ENCODE results near the gene AKAP8. TPM values are rescaled to one million over a fixed set of nuclear protein-coding genes. Genes with fewer than 3 reads are reported as not detected.
A peak's percentile ranks its signal among the peaks of the same experiment; 100 is the strongest.
"Not testable (repeated sequence)": the region's sequence is repeated elsewhere in the genome, so short reads cannot be mapped to it uniquely, and the experiment has no call there.

AKAP8 gene
- total RNA-seq, 1 experiment from 2014 or later: 29.6 TPM

DNA sequence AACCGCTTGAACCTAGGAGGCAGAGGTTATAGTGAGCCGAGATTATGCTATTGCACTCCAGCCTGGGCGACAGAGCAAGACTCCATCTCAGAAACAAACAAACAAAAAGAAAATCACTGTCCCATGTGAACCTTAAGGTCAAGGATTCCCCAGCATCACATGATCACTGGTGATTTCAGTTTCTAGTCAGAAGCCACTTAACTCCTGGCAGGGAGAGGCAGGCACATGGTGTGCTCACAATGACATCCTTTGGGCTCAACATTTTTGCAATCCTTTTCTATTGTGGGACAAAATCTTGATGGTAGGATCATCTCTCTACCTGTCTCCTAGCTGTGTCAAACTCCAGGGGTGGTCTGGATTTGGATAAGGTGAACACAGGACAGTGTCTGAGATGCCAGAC is 12.1 kb downstream of the AKAP8 start:
- peaks cover 84% of the 10 kb centered on the region for H3K36me3 ChIP-seq
- no peaks in the 10 kb centered on the region for H3K9me3 ChIP-seq
- no peak overlapping the region for H3K4me3 ChIP-seq
- no peaks in the 10 kb centered on the region for H3K27me3 ChIP-seq
- DNase-seq: no peak

DNA sequence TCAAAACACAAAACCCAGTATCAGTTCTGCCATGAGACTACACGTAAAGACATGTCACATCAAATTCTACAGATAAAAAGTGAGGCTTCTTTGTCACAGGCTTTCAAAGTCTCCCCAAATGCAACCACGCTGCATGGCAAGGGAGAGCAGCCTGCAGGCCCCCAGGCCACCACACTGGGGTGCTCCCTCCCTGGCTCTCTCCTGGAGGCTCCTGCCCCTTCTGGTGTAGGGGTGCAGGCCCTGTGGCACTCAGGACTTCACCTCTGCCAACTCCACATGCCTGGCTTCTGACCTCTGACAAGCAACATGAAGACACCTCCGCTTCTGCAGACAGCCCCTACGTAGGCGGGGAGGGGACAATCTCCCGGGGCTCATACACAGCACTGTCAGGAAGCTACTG is 14.3 kb downstream of the AKAP8 start:
- no peaks in the 10 kb centered on the region for H3K9me3 ChIP-seq
- H3K4me3 ChIP-seq: no peak overlapping the region
- no peaks in the 10 kb centered on the region for H3K27me3 ChIP-seq
- no peak for DNase-seq
- peaks cover 83% of the 10 kb centered on the region for H3K36me3 ChIP-seq

DNA sequence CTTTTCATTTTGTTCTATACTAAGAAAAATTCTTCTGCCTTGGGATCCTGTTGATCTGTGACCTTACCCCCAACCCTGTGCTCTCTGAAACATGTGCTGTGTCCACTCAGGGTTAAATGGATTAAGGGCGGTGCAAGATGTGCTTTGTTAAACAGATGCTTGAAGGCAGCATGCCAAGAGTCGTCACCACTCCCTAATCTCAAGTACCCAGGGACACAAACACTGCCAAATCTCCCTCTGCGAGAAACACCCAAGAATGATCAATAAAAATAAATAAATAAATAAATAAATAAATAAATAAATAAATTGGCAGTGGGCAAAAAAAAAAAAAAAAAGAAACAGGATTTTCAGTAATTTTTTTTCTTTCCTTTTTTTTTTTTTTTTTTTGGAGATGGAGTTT is 15.8 kb downstream of the AKAP8 start:
- not testable (repeated sequence) for H3K9me3 ChIP-seq, H3K27me3 ChIP-seq, DNase-seq, H3K4me3 ChIP-seq
- peaks cover 82% of the 10 kb centered on the region for H3K36me3 ChIP-seq

DNA sequence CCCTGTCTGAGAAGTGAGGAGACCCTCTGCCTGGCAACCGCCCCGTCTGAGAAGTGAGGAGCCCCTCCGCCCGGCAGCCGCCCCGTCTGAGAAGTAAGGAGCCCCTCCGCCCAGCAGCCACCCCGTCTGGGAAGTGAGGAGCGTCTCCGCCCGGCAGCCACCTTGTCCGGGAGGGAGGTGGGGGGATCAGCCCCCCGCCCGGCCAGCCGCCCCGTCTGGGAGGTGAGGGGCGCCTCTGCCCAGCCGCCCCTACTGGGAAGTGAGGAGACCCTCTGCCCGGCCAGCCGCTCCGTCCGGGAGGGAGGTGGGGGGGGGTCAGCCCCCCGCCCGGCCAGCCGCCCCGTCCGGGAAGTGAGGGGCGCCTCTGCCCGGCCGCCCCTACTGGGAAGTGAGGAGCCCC is 16.5 kb downstream of the AKAP8 start:
- not testable (repeated sequence) for DNase-seq, H3K9me3 ChIP-seq, H3K27me3 ChIP-seq, H3K4me3 ChIP-seq
- peaks cover 82% of the 10 kb centered on the region for H3K36me3 ChIP-seq

DNA sequence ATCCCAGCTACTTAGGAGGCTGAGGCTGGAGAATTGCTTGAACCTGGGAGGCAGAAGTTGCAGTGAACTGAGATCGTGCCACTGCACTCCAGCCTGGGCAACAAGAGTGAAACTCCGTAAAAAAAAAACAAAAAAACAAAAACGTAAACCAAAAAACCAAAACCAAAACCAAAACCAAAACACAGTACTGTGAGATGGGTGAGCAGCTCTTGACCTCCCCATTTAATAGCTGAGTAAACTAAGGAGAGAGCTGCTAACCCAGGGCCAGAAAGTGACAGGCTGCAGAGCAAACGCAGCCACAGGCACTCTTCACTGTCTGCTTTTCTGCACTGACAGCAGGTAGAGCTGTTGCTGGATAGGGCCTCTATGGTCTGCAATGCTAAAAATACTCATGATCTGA is 19.6 kb downstream of the AKAP8 start:
- H3K36me3 ChIP-seq: peaks cover 84% of the 10 kb centered on the region
- not testable (repeated sequence) for H3K27me3 ChIP-seq, H3K4me3 ChIP-seq, DNase-seq, H3K9me3 ChIP-seq

DNA sequence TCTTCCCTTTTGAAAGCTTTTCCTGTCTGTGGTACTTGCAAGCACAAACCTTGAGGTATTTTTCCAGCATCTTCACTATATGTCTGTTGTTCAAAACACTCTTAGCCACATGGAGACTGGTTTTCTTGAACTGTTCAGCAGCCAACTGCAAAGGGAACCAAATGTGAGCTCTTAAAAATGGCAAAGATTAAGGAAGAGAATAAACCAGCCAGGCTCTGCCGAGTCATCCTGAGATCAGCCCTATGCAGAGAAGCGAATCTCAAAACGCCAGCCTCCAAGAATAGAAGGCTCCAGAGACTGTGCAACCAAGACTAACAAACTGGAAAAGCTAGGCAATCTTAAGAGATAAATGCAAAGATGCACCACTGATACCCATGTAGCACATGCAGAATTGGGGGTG is 20.7 kb downstream of the AKAP8 start:
- DNase-seq: no peak
- Histone ChIP-seq H3K9me3 (no peaks in the 10 kb centered on the region), H3K36me3 (peaks cover 86% of the 10 kb centered on the region), H3K4me3 (no peak overlapping the region), H3K27me3 (no peaks in the 10 kb centered on the region)

DNA sequence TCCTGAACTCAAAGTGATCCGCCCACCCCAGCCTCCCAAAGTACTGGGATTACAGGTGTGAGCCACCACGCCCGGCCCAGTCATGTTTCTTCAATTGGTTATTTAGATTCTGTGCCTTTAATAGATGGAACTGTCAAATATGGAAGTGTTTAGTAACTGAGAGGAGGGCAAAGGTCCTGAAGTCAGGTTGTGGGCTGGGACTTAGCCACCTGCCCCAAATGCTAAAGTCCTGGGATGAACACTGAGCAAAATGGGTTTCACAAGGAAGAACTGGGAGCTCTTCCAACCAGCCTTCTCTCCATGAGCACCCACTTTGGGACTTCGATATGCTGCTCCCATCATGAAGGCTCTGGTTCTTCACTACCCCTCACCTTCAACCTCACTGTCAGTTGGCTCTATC is 21.7 kb downstream of the AKAP8 start:
- Histone ChIP-seq H3K27me3 (no peaks in the 10 kb centered on the region), H3K36me3 (peaks cover 88% of the 10 kb centered on the region), H3K4me3 (no peak overlapping the region), H3K9me3 (no peaks in the 10 kb centered on the region)
- no peak for DNase-seq

DNA sequence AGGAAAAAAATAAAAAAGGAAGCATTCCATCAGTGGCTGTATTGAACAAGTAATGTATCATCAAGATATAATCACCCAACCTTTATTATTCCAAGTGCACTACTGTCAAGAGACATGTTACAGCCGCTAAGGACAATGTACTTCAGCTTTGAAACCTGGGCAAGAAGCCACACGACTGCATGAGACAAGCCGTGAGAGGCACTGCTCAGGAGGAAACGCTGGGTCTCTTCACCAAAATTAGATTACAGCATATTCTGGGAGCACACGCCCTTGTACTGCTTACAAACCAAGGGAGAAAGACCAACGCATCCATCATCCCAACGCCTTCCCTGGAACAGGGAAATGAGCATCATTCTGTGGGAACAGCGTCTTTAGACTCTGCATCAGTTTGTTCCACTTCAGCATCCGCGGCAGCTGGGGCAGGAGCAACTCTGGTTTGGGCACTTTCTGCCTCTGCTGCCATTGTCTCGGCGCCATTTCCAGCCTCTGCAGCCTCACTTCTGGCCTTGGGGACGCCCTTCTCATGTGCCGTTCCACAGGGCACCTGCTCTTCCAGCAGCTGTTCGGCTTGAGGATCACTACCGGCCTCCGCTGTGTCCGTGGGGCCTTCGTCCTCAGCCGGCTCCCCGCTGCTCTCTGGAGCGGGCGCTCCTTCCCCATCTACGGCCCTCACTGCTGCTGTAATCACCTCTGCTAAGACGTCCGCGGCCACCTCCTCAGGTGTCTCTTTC is 24.9 kb downstream of the AKAP8 start:
- Histone ChIP-seq H3K36me3 (peaks cover 80% of the 10 kb centered on the region), H3K4me3 (no peak overlapping the region), H3K9me3 (no peaks in the 10 kb centered on the region), H3K27me3 (no peaks in the 10 kb centered on the region)
- no peak for DNase-seq

DNA sequence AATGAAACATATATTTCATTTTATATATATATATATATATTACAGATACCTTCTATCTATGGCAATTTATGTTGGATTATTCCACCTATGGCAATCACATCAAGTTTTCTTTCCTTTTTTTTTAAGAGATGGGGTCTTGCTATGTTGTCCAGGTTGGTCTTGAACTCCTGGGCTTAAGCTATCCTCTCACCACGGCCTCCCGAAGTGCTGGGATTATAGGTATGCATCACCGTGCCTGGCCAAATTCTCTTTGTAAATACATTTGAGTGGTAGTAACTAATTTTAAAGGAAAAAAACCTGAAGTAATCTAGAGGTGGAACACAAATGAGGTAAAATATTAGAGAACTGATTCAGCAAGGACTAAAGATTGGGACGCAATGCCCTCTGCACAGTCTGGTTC is 25.7 kb downstream of the AKAP8 start:
- no peak for DNase-seq
- Histone ChIP-seq H3K36me3 (peaks cover 72% of the 10 kb centered on the region), H3K27me3 (no peaks in the 10 kb centered on the region), H3K4me3 (no peak overlapping the region), H3K9me3 (no peaks in the 10 kb centered on the region)

DNA sequence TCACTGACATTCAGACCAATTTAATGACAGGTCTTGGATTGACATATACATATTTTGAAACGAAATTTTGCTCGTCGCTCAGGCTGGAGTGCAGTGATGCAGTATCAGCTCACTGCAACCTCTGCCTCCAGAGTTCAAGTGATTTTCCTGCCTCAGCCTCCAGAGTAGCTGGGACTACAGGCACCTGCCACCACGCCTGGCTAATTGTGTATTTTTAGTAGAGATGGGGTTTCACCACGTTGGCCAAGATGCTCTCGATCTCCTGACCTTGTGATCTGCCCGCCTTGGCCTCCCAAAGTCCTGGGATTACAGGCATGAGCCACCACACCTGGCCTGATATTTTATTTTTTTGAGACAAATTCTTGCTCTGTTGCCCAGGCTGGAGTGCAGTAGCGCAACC is 27.1 kb downstream of the AKAP8 start:
- H3K36me3 ChIP-seq: peaks cover 58% of the 10 kb centered on the region
- not testable (repeated sequence) for H3K4me3 ChIP-seq, DNase-seq, H3K27me3 ChIP-seq, H3K9me3 ChIP-seq

DNA sequence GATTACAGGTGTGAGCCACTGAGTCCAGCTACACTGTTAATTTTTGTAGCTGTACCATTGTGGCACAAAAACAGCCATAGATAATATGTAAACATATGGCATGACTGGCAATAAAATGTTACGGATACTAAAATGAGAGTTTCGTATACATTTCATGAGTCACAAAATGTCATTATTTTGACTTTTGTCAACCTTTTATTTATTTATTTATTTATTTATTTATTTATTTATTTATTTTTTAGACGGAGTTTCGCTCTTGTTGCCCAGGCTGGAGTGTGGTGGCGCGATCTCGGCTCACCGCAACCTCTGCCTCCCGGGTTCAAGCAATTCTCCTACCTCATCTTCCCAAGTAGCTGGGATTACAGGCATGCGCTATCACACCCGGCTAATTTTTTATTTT is 38.3 kb downstream of the AKAP8 start:
- H3K4me3 ChIP-seq, H3K27me3 ChIP-seq, DNase-seq, H3K9me3 ChIP-seq: not testable (repeated sequence)
- peaks cover 33% of the 10 kb centered on the region for H3K36me3 ChIP-seq

DNA sequence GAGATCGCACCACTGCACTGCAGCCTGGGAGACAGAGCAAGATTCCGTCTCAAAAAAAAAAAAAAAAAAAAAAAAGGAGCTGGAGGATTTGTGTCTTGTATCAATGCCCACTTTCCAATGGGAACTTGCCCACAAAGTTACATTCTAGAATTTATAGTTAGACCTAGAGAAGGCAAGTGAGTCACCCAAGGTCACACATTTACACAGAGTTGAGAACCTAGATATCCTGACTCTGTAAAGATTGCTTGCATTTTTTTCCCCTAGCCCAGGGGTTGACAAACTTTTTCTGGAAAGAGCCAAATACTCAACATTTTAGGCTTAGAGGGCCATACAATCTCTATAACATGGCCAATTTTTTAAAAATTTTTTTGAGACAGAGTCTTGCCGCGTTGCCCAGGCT is 39.5 kb downstream of the AKAP8 start:
- Histone ChIP-seq H3K9me3 (no peaks in the 10 kb centered on the region), H3K36me3 (peaks cover 32% of the 10 kb centered on the region), H3K27me3 (no peaks in the 10 kb centered on the region), H3K4me3 (no peak overlapping the region)
- DNase-seq: no peak

DNA sequence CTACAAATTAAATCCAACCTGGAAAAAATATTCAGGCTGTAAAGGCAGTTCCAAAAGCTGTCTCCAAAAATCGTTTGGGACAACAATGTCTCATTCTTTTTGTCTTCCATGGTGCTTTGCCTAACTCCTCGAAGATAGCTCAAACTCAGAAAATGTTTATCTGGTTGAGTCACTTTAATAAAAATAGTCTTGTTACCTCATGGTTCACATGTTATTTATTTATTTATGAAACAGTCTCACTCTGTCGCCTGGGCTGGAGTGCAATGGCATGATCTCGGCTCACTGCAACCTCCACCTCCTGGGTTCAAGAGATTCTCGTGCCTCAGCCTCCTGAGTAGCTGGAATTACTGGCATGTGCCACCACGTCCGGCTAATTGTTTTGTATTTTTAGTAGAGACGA is 42.4 kb downstream of the AKAP8 start:
- Histone ChIP-seq H3K36me3 (peaks cover 26% of the 10 kb centered on the region), H3K4me3 (no peak overlapping the region), H3K27me3 (no peaks in the 10 kb centered on the region), H3K9me3 (no peaks in the 10 kb centered on the region)
- peak; percentile 19 for DNase-seq

DNA sequence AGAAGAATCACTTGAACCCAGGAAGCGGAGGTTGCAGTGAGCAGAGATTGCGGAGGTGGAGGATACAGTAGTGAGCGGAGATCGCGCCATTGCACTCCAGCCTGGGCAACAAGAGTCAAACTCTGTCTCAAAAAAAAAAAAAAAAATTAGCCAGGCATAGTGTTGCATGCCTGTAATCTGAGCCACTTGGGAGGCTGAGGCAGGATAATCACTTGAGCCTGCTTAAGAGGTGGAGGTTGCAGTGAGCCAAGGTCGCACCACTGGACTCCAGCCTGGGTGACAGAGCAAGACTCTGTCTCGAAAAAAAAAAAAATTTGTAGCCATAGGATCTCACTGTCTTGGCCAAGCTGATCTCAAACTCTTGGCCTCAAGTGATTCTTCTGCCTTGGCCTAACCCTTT is 43.6 kb downstream of the AKAP8 start:
- H3K9me3 ChIP-seq, H3K27me3 ChIP-seq, DNase-seq, H3K4me3 ChIP-seq: not testable (repeated sequence)
- H3K36me3 ChIP-seq: peaks cover 28% of the 10 kb centered on the region

DNA sequence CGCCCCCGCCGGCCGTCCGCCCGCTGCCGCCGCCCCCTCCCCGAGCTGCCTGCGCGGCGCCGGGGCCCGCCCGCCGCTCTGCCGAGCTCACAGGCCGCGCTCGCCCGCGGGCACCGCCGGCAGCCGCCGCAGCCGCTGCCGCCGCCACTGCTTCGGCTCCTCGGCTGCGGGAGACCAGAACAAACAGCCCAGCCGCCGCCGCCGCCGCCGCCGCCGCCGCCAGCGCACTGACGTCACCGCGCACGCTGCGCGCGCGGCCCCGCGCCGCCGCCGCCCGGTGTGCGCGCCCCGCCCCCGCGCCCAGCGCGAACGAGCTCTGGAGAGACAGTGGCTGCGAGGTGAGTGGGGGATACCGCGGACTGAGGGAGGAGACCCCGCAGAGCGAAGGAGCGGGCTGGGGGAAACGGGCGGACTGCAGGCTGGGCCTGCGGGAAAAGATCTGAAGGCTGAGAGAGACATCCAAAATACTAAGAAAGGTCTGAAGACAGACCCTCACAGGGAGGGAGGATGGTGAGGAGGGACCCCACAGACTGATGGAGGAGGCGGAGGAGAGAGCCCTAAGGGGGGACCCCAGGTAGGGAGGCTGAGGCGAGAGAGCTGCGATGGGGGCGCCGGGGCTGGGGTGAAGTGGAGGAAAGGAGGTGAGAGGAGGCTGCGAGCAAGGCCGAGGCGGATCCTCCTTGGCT is 47.1 kb downstream of the AKAP8 start, which contains the start of gene BRD4:
Gene BRD4, minus strand, starts transcription at position 229 of the 686 bp plus-strand sequence. CDS start 59,440 bp downstream, outside the sequence.
- Histone ChIP-seq H3K9me3 (no peaks in the 10 kb centered on the region), H3K36me3 (peaks cover 34% of the 10 kb centered on the region), H3K27me3 (no peaks in the 10 kb centered on the region), H3K4me3 (peak within 1 kb of the TSS; percentile 99)
- DNase-seq: peak; percentile 81

DNA sequence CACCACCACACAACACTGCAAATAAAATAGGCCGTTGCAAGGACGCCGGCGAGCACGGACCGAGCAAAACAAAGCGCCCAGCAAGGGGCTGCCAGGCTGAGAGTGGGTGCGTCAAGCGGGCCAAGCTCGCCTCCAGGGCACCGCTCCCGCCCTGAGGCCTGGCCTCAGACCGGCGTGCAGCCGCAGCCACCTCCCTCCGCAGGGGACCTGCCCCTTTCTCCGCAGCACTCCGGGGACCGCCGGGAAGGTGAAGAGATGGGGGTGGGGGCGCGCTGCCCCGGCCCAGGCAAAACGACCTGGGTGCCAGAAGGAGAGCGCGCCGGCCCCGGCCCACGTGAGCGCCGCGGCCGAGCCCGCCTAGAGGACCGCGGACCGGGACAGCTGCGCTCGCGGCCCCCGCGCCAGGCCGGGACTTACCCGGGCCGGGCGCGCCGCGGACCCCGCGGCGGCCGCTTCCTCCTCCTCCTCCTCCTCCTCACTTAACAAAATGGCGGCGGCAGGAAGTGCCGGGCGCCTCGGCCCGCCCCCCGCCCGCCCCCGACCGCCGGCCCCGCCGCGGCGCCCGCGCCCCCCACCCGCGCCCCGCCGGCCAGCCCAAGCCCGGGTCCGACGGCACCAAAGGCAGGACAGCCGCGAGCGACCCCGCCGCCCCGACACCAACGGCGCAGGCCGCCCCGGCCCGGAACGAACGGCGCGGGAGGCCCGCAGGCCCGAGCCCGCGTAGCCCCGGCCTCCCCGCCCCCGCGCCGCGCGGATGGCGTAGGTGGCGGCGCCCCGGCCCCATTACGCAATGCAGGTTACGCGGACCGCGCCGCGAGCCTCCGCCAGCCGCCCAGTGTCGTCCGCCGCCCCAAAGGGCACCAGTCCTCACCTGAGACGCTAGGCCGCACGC is 47.9 kb downstream of the AKAP8 start:
- H3K36me3 ChIP-seq: peaks cover 33% of the 10 kb centered on the region
- H3K9me3 ChIP-seq: no peaks in the 10 kb centered on the region
- DNase-seq: peak; percentile 74

DNA sequence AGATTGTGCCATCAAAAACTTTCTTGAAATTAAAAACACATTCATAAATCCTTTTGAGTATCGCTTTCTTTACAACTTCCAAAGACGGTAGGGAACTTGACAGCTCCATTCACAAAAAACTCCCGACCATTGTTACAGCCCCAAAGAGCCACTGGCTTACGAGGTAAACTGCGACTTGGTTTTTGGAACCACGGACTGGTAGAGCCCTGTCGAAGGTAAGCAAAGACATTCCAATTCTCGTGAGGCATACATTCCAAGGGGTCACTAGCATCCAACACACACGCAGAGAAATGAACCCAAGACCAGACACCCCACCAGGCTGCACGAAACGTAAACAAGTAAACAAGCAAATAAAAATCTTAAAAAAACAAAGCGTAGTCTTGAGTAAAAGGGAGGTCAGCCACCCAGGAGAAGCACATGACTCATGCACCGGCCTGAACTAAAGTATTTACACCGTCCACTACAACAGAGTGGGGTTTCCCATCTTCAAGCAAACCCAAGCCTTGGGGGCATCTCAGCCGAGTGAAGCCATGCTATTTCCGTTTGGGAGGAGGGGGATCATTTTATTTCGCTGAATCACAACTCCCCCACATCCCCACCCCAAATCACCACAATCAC is 48.7 kb downstream of the AKAP8 start:
- H3K27me3 ChIP-seq: no peaks in the 10 kb centered on the region
- peak; percentile 76 for DNase-seq
- H3K9me3 ChIP-seq: no peaks in the 10 kb centered on the region
- H3K4me3 ChIP-seq: peak overlapping the region; percentile 99
- peaks cover 33% of the 10 kb centered on the region for H3K36me3 ChIP-seq

More for the DNA sequence above, 47.9 kb downstream of the AKAP8 start:
- Histone ChIP-seq H3K27me3 (no peaks in the 10 kb centered on the region), H3K4me3 (peak overlapping the region; percentile 99)

All from MG63 (cell line).